ENCODE results near the gene CMIP.
"Not testable (repeated sequence)": the region's sequence is repeated elsewhere in the genome, so short reads cannot be mapped to it uniquely, and the experiment has no call there.

CMIP gene
- total RNA-seq = 7.1 to 66.8 (median 21.5) reads per million in 18 experiments

DNA sequence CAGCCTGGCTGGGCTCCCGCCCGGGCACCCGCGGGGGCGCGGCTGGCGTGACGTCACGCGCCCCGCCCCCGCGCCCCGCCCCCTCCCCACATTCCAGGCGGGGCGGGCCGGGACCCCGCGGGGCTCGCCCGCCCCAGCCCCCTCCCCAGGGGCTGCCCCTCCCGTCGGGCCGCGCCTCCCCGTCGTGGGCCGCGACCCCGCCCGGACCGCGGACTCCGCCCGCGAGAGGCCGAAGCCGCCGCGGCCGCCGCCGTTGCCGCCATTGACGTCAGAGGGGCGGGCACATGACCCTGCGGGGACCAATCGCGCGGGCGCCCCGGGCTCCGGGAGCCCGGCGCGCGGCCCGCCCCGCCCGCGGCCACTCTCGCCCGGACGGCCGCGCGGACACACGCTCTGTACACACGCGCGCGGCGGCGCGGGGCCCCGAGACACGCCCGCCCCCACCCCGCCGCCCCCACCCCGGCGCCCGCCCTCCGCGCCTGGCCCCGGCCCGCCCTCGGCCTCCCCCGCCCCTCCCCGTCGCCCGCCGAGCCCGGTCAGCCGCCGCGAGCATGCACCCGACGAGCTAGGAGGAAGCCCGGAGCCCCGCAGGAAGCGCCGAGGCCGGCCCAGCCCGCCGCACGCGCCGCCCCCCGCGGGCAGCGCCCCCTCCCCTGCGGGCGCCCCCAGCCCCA is at the start of gene CMIP:
Gene CMIP, plus strand, starts transcription at position 361 of the 674 bp plus-strand sequence.
- DNase-seq = peak; percentile 74 to 92

DNA sequence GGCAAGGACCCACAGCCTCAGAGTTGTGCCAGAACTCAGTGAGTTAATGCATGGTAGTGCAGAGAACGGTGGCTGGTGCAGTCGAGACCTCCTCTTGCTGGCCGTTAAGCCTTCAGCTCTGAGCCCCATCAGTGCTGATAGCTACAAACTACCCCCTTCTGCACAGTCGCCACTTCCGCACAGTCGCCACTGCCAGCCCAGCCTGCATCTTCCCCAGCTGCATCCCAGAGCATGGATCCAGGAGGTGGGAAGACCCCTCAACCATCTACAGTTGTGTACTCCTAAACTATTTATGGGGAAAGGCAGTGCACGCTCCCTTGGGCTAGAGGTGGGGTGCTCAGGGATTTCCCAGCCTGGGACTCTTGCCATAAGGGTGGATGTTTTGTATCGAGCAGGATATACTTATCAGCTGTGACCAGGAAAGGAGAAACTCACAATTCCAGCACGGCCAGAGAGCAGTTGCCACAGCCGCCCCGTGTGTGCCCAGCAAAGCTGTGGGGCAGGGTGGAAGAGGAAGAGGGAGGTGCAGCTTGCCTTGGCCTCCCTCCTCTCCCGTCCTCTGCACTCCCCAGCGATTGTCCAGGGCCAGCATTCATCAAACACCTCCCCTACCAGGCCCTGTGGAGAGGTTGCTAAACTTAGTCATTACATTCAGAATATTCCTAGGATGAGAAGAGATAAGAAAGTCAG is 49.5 kb upstream of the CMIP start:
- no peak for DNase-seq

- no peak for DNase-seq
Measured at GRCh38 chr16:81397058-81397878, 47.3 kb upstream of the CMIP start.

GRCh38 chr16:81397879-81398520 is 46.6 kb upstream of the CMIP start:
- DNase-seq = peak in 1 of 2 donors; percentile 16

DNA sequence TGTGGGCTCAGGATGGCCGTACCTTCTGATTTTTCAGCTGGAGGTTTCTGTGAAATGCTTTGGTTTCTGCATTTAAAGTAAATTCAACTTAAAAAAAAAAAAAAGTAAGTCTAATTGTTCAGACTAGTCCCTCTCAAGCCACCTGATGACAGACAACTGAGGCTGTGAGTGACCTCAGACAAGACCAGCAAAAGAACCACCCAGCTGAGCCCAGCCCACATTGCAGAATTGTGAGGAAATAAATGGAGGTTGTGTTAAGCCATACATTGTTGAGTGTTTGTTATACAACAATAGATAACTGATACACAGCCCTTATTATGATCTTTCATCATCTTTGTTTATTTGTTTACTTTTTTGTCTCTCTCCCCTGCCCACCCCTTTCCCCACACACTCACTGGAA is 44.7 kb upstream of the CMIP start:
- no peak for DNase-seq

GRCh38 chr16:81401035-81401950 is 43.3 kb upstream of the CMIP start:
- DNase-seq = no peak

- DNase-seq = no peak
Measured at GRCh38 chr16:81403208-81403600, 41.4 kb upstream of the CMIP start.

GRCh38 chr16:81403601-81404391 is 40.8 kb upstream of the CMIP start:
- DNase-seq = peak; percentile 87 to 89

DNA sequence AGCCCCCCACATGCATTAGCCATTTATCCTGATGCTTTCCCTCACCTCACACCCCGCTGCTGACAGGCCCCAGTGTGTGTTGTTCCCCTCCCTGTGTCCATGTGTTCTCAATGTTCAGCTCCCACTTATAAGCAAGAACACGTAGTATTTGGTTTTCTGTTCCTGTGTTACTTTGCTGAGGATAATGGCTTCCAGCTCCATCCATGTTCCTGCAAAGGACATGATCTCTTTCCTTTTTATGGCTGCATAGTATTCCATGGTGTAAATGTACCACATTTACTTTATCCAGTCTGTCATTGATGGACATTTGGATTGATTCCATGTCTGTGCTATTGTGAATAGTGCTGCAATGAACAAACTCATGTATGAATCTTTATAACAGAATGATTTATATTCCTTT is 39.6 kb upstream of the CMIP start:
- DNase-seq = not testable (repeated sequence)

DNA sequence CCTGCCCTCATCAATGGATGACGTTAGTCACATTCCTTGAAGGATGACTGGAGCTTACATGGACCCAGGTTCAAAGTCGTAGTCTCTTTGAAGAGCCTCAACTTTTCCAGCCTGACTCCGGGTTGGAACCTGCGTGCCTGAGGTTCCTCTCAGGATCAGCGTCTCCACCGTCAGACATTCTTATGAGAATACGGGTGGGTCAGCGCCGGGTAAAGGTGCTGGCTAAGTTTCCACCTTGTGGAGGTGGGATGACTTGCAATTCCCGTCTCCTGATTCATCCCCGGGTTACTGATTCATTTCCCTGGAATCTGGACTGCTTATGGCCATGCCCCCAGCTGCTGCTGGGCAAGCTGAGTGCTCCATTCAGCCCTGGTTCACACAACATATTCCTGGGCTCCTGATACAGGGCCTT is 38.9 kb upstream of the CMIP start:
- no peak for DNase-seq

GRCh38 chr16:81408409-81408950 is 36.1 kb upstream of the CMIP start:
- no peak for DNase-seq

GRCh38 chr16:81409016-81409556 is 35.5 kb upstream of the CMIP start:
- DNase-seq = no peak

GRCh38 chr16:81410643-81411293 is 33.8 kb upstream of the CMIP start:
- DNase-seq = no peak

- no peak for DNase-seq
Measured at GRCh38 chr16:81413245-81413990, 31.2 kb upstream of the CMIP start.

GRCh38 chr16:81415751-81416150 is 28.9 kb upstream of the CMIP start:
- no peak for DNase-seq

DNA sequence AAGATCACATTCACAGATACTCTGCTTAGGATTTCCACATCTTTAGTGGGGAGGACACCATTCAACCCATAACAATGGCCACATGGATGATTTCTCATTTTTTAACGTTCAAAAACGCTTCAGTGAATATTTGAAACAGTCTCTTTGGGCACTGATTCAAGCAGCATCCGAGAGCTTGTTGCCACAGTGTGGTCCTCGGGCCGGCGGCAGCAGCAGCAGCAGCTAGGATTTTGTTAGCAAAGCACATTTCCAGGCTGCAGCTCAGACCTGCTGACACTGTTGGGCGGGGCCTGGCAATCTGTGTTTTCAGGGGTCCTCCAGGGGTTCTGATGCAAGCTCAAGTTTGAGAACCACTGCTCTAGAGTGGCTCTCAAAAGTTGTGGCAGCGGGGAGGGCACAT is 27.9 kb upstream of the CMIP start:
- no peak for DNase-seq

- no peak for DNase-seq
Measured at GRCh38 chr16:81417210-81417609, 27.4 kb upstream of the CMIP start.

GRCh38 chr16:81419806-81420205 is 24.8 kb upstream of the CMIP start:
- no peak for DNase-seq

GRCh38 chr16:81421126-81421525 is 23.5 kb upstream of the CMIP start:
- DNase-seq = no peak
